ENCODE results near the gene PTPRO.

DNA sequence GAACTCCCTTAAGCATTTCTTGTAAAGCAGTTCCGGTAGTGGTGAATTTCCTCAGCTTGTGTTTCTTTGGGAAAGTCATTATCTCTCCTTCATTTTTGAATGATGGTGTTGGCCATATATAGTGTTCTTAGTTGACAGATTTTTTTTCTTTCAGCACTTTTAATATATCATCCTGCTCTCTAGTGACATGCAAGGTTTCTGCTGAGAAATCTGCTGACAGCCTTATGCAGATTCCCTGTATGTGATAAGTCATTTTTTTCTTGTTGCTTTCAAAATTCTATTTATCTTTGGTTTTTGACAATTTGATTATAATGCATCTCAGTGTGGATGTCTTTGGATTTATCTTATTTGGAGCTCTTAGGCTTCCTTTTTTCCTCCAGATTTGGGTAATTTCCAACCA is 135.7 kb downstream of the PTPRO start:
- TF ChIP-seq, protein P1, sequence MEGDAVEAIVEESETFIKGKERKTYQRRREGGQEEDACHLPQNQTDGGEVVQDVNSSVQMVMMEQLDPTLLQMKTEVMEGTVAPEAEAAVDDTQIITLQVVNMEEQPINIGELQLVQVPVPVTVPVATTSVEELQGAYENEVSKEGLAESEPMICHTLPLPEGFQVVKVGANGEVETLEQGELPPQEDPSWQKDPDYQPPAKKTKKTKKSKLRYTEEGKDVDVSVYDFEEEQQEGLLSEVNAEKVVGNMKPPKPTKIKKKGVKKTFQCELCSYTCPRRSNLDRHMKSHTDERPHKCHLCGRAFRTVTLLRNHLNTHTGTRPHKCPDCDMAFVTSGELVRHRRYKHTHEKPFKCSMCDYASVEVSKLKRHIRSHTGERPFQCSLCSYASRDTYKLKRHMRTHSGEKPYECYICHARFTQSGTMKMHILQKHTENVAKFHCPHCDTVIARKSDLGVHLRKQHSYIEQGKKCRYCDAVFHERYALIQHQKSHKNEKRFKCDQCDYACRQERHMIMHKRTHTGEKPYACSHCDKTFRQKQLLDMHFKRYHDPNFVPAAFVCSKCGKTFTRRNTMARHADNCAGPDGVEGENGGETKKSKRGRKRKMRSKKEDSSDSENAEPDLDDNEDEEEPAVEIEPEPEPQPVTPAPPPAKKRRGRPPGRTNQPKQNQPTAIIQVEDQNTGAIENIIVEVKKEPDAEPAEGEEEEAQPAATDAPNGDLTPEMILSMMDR (IDR thresholded peaks at IDR 0.05) = no peak
- TF ChIP-seq POLR2A (IDR thresholded peaks at IDR 0.05) = no peak
